Calu3 (cell line): ENCODE measurements around the gene MS4A8. TPM values are rescaled to one million over a fixed set of nuclear protein-coding genes. Genes with fewer than 3 reads are reported as not detected.

Source experiments
- BruUV-seq: library from RNA; stranded (reverse); fragments of 400-500 nt; replicated peaks from 2 replicates; lab custom pipeline; 2021; lab: Mats Ljungman, UMichigan
- CTCF ChIA-PET: fragments of 300-600 bp; sonication (Branson Sonifier 250); formaldehyde crosslinking; loops from one replicate; lab custom pipeline; 2022; ENCODE audit warnings: antibody characterized with exemption; lab: Charles Lee
- DNase-seq: peaks from one replicate; pipeline ENCODE4 v3.0.0; 2022
- H3K27ac Mint-ChIP-seq: one replicate; pipeline ENCODE4 v1.8.0; 2022; ENCODE audit warnings: mixed read lengths; ENCODE audit not compliant: unreplicated experiment
- H3K27me3 Mint-ChIP-seq: one replicate; pipeline ENCODE4 v1.8.0; 2022; ENCODE audit warnings: mixed read lengths; ENCODE audit not compliant: unreplicated experiment
- H3K36me3 Mint-ChIP-seq: one replicate; pipeline ENCODE4 v1.8.0; 2022; ENCODE audit warnings: mild to moderate bottlenecking, moderate library complexity, mixed read lengths; ENCODE audit not compliant: insufficient read depth, unreplicated experiment
- H3K4me1 Mint-ChIP-seq: one replicate; pipeline ENCODE4 v1.8.0; 2022; ENCODE audit warnings: mild to moderate bottlenecking, low read depth, mixed read lengths; ENCODE audit not compliant: unreplicated experiment
- H3K4me3 Mint-ChIP-seq: one replicate; pipeline ENCODE4 v1.8.0; 2022; ENCODE audit warnings: mild to moderate bottlenecking, low read depth, moderate library complexity, mixed read lengths; ENCODE audit not compliant: unreplicated experiment
- H3K9me3 Mint-ChIP-seq: one replicate; pipeline ENCODE4 v1.8.0; 2022; ENCODE audit warnings: low read depth, mixed read lengths; ENCODE audit not compliant: unreplicated experiment
- CTCF ChIP-seq: fragments of 200-600 bp; IDR thresholded peaks from one replicate; pipeline ENCODE4 v1.8.0; 2022; ENCODE audit warnings: antibody characterized with exemption; ENCODE audit not compliant: unreplicated experiment
- intact Hi-C: fragments of 100-400 bp; cut with micrococcal nuclease; formaldehyde crosslinking; loops from one replicate; pipeline ENCODE4 v1.10.0; 2022; ENCODE audit not compliant: unreplicated experiment
- total RNA-seq: library from RNA; stranded (reverse); gene quantifications from 2 replicates; pipeline ENCODE4 v1.2.3, GENCODE V29; 2022

Gene MS4A8
- total RNA-seq, 1 experiment from 2014 or later, result 0.57 TPM

GRCh38 chr11:60750911-60751310, 51.5 kb downstream of the MS4A8 start:
- Mint-ChIP-seq H3K4me1 (no peaks in the 10 kb centered on the region), H3K27ac (no peak overlapping the region), H3K36me3 (no peaks in the 10 kb centered on the region), H3K27me3 (peaks cover 23% of the 10 kb centered on the region), H3K9me3 (peaks cover 3% of the 10 kb centered on the region), H3K4me3 (no peak overlapping the region)
- CTCF ChIA-PET, result no interaction called here
- intact Hi-C loops, result no loop called here
- no peak for TF ChIP-seq CTCF
- no TSS peak for BruUV-seq
- no peak for DNase-seq

GRCh38 chr11:60753309-60753708, 53.9 kb downstream of the MS4A8 start:
- H3K4me1 Mint-ChIP-seq, result no peaks in the 10 kb centered on the region
- no peaks in the 10 kb centered on the region for H3K9me3 Mint-ChIP-seq
- no TSS peak for BruUV-seq
- H3K36me3 Mint-ChIP-seq, result no peaks in the 10 kb centered on the region
- H3K27me3 Mint-ChIP-seq, result peaks cover 41% of the 10 kb centered on the region
- no peak overlapping the region for H3K27ac Mint-ChIP-seq
- TF ChIP-seq CTCF, result no peak
- CTCF ChIA-PET, result interaction anchor here (0.7 to 1.2 kb wide), 2 partner anchors 22 to 240 kb away, joined by 3 read pairs; no protein-coding TSS in a partner anchor
- H3K4me3 Mint-ChIP-seq, result no peak overlapping the region
- no peak for DNase-seq
- intact Hi-C loops, result no loop called here

- no peaks in the 10 kb centered on the region for H3K9me3 Mint-ChIP-seq
Observed at GRCh38 chr11:60754887-60755286, 55.5 kb downstream of the MS4A8 start.

GRCh38 chr11:60756307-60757032, 57.1 kb downstream of the MS4A8 start, which contains the start of gene MS4A15:
Gene MS4A15, plus strand, starts transcription at chr11:60756867. Its CDS starts 6,867 bp downstream, at chr11:60763734.
- H3K27ac Mint-ChIP-seq, result no peak within 1 kb of the TSS
- no peaks in the 10 kb centered on the region for H3K9me3 Mint-ChIP-seq
- peaks cover 73% of the 10 kb centered on the region for H3K27me3 Mint-ChIP-seq
- no peaks in the 10 kb centered on the region for H3K36me3 Mint-ChIP-seq
- no peaks in the 10 kb centered on the region for H3K4me1 Mint-ChIP-seq
- intact Hi-C loops, result loop anchor here (1.0 kb wide), 1 partner anchor 55 kb away; no protein-coding TSS in a partner anchor
- CTCF ChIA-PET, result interaction anchor here (0.6 to 1.1 kb wide), 4 partner anchors 14 to 135 kb away, joined by 3 read pairs; no protein-coding TSS in a partner anchor
- peak; percentile 41 for DNase-seq
- no TSS peak for BruUV-seq
- peak; percentile 58 for TF ChIP-seq CTCF
- no peak within 1 kb of the TSS for H3K4me3 Mint-ChIP-seq

More at GRCh38 chr11:60754887-60755286, 55.5 kb downstream of the MS4A8 start:
- Mint-ChIP-seq H3K4me1 (no peaks in the 10 kb centered on the region), H3K27ac (no peak overlapping the region), H3K36me3 (no peaks in the 10 kb centered on the region), H3K4me3 (no peak overlapping the region), H3K27me3 (peaks cover 57% of the 10 kb centered on the region)
- intact Hi-C loops, result no loop called here
- TF ChIP-seq CTCF, result no peak
- no peak for DNase-seq
- no TSS peak for BruUV-seq
- CTCF ChIA-PET, result interaction anchor here (0.7 kb wide), 1 partner anchor 12 kb away, joined by 5 read pairs; no protein-coding TSS in a partner anchor
